Stimulated activated CD8-positive, alpha-beta memory T cell treated with anti-CD3 and anti-CD28 coated beads, Interleukin-15, amount 100 ng/mL, for 48 hours (primary cell): ENCODE data around the gene KTN1.

Experiments used
- DNase-seq, 2 donors: peaks; one replicate each; pipeline ENCODE4 v3.0.0-alpha.2; 2020; ENCODE audit warnings: low read depth in 2 of 2

KTN1 gene

GRCh38 chr14:55715889-55716288 is 135.9 kb downstream of the KTN1 start:
- DNase-seq: no peak

DNA sequence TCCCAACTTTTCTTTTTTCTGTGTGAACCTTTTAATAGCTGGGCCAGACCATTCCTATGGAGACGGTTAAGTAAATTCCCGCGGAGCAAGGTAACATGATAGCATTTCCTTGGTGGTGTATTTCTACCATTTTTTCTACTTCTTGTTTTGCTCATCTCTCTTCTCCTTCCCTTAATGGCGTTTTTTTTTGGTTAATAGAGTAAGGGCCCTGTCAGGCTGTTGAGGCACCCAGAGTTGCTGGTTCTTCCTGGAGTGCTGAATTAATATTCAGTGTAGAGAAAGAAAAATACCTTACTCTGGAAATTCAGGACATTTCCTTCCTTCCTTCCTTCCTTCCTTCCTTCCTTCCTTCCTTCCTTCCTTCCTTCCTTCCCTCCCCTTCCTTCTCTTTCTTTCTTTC is 137.6 kb downstream of the KTN1 start:
- DNase-seq: no peak

- no peak for DNase-seq
Measured at GRCh38 chr14:55718551-55718950, 138.5 kb downstream of the KTN1 start.

DNA sequence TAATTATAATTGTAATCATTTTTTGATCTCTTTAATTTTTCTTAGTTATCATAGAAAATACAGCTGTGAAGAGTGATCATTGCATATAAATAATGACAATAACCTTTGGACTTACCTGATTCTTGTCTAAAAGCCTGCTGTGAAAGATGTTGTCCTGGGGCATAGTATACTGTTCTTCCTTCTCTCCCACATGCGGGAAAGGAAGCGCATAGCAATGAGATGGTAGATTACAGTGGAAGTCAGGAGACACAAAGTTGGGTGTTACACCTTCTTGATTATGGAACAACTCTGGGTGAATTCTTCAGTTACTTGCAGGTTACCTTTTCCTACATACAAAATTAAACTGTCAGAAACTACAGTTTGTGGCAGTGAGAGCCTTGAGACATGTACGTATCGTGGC is 140.8 kb downstream of the KTN1 start:
- no peak for DNase-seq

DNA sequence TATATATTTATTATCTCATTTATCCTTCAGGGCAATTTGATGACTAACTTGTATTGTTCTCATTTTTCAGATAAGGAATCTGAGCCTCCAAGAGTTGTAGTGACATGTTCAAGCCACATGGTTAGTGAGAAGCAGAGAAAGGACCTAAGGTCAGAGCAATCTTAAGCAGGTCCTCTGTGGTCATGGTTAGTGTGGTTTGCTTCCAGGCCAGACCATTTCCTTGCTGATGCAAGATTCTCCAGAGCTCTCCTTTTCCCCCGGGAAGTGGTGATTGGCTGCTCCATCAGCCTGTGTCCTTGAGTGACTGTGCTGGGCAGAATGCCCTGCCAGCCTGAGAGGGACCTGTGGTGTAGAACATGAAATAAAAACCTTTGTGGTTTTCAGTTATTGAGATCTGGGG is 141.3 kb downstream of the KTN1 start:
- DNase-seq: no peak

- no peak for DNase-seq
Measured at GRCh38 chr14:55722054-55722453, 142.0 kb downstream of the KTN1 start.

DNA sequence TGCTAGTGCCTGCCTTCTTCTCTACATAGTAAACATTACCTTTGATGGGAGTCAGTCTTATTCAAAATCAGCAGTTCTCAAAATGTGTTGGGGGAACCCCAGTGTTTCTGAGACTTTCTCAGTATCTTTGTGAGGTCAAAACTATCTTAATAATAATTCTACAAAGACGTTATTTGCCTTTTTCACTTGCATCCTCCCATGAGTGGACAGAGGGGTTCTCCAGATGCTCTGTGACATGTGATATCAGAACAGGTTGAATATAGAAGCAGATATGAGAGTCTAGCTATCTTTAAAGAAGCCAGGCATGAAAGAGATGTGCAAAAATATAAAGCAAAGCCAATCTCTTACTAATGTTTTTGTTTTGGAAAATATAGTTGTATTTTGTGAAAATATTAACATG is 144.7 kb downstream of the KTN1 start:
- no peak for DNase-seq

- DNase-seq: no peak
Measured at GRCh38 chr14:55730592-55731310, 150.7 kb downstream of the KTN1 start.

DNA sequence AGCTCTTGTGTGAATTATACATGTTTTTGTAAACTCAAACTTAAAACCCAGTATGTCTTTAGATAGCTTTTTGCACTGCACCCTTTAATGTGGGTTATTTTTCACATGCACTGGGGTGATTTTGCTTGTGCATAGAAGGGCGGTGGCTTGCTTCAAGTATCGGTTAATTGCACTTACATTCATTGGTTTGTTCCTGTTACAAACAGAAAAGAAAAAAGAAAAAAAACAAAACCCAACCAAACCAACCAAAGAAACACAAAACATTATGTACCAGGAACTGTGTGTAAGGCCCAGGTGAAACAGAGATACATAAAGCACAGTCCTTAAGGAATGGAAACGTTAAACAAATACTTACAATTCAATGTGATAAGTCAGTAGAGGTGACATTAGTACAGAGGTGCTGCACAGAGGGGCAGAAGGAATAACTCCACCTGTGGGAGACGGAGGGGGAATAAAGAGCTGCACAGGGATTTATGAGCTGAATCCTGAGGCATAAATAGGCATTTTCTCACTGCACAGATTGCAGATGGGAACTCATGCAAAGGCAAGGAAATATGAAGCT is 151.4 kb downstream of the KTN1 start:
- no peak for DNase-seq

DNA sequence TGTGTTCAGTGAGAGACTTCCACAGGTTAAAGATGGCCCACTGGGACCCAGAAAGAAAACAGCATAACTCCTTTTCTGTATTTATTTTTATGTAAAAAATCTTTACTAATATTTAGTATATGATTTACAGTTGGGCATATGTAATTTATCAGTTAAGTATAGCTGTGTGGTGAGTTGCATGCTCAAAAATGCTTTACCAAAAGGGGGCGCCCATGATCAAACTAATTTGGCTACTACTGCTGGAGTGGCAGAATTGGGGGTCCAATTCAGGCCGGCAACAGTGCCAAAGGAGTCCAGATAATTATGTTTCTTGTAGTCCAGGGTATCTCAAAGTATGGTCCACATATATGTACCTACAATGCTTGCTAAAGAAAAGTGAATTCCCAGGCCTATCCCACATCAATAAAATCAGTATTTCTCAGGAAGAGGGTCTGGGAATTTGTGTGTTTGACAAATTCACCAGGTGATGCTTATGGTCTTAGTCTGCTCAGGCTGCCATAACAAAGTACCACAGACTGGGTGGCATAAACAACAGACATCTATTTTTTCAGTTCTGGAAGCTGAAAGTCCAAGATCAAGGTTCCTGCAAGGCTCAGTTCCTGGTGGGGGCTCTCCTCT is 152.0 kb downstream of the KTN1 start:
- peak; percentile 7 to 8 for DNase-seq

- DNase-seq: no peak
Measured at GRCh38 chr14:55733599-55733998, 153.6 kb downstream of the KTN1 start.
